ENCODE results near the gene EPHX1.

The EPHX1 gene

GRCh38 chr1:225815526-225816178, 5.7 kb downstream of the EPHX1 start:
- no peaks in the 10 kb centered on the region for H4K20me1 ChIP-seq (ENCODE audit: insufficient read depth, low read length, poor library complexity, severe bottlenecking)
- H3K4me3 ChIP-seq (ENCODE audit: low read length, poor library complexity, severe bottlenecking): no peak overlapping the region
- no peaks in the 10 kb centered on the region for H3K9me3 ChIP-seq (ENCODE audit: insufficient read depth, low read depth, low read length)
- H2AFZ ChIP-seq (ENCODE audit: low read length): no peak overlapping the region
- no peak overlapping the region for H3K9ac ChIP-seq (ENCODE audit: low read depth, low read length, poor library complexity, severe bottlenecking)
- no peaks in the 10 kb centered on the region for H3K9me2 ChIP-seq (replicated peaks; ENCODE audit: low read depth, low read length)
- H3K4me1 ChIP-seq (ENCODE audit: insufficient read depth, low read length, poor library complexity, severe bottlenecking): peaks cover 11% of the 10 kb centered on the region
- H3K79me2 ChIP-seq (ENCODE audit: insufficient read depth, low read length): no peaks in the 10 kb centered on the region
- no peaks in the 10 kb centered on the region for H3F3A ChIP-seq (ENCODE audit: low read depth)
- no peak for TF ChIP-seq EZH2phosphoT487 (IDR thresholded peaks at IDR 0.05; ENCODE audit: borderline replicate concordance)
- no peak for TF ChIP-seq CTCF (conservative IDR thresholded peaks at IDR 0.05; ENCODE audit: low read length)
- H3K4me2 ChIP-seq (ENCODE audit: low read depth, low read length, poor library complexity, severe bottlenecking): no peak overlapping the region
- H3K27me3 ChIP-seq (ENCODE audit: insufficient read depth, low read length, poor library complexity, severe bottlenecking): no peaks in the 10 kb centered on the region
- no peaks in the 10 kb centered on the region for H3K36me3 ChIP-seq (ENCODE audit: insufficient read depth, low read length)

DNA sequence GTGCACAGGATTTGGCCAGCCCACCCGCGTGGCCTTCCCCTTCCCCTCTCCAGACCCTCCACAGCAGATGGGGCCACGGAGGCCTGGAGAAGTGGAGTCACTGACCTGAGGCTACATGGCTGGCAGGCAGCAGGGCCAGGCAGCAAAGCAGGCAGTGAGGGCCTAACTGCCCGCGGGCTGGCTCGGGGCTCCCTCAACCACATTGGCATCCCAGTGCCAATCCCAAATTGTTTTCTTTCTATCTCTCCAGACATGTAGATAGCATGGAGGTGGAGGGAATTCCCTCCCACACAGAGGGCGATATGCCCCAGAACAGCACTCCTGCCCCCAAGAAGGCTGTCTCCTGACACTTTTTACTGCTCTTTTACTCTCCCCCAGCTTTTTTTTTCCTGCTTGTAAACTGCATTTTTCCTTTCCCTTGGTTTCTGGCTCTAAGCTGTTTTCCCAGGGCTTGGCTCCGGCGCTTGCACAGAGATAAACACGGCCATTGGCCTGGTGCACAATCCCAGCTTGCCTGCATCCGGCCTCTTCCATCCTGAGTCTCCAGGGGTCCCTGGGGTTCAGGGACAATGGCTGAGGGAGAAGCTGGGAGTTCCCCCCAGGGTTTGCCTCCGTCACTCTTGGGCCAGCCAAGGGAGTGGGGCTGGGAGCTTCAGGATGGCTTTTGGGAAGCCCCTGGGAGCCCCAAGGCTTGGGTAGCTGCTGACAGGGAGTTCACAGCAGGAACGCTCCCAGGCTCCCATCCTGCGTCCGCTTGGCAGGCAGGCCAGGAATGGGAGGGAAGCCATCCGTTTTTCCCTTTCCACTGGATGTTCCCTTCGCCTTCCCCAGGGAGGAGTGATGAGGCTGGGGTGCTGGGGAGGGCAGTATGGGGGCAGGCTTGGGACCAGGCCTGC, 7.0 kb downstream of the EPHX1 start:
- Histone ChIP-seq H3K4me2 (ENCODE audit: low read depth, low read length, poor library complexity, severe bottlenecking) (peak overlapping the region; percentile 22), H3K36me3 (ENCODE audit: insufficient read depth, low read length) (no peaks in the 10 kb centered on the region), H3K4me1 (ENCODE audit: insufficient read depth, low read length, poor library complexity, severe bottlenecking) (peaks cover 11% of the 10 kb centered on the region), H3K27me3 (ENCODE audit: insufficient read depth, low read length, poor library complexity, severe bottlenecking) (no peaks in the 10 kb centered on the region), H3F3A (ENCODE audit: low read depth) (no peaks in the 10 kb centered on the region), H2AFZ (ENCODE audit: low read length) (no peak overlapping the region), H4K20me1 (ENCODE audit: insufficient read depth, low read length, poor library complexity, severe bottlenecking) (no peaks in the 10 kb centered on the region), H3K9me3 (ENCODE audit: insufficient read depth, low read depth, low read length) (no peaks in the 10 kb centered on the region), H3K9ac (ENCODE audit: low read depth, low read length, poor library complexity, severe bottlenecking) (peak overlapping the region; percentile 31), H3K9me2 (replicated peaks; ENCODE audit: low read depth, low read length) (no peaks in the 10 kb centered on the region), H3K79me2 (ENCODE audit: insufficient read depth, low read length) (no peaks in the 10 kb centered on the region), H3K4me3 (ENCODE audit: low read length, poor library complexity, severe bottlenecking) (no peak overlapping the region)
- TF ChIP-seq EZH2phosphoT487 (IDR thresholded peaks at IDR 0.05; ENCODE audit: borderline replicate concordance) (no peak), CTCF (conservative IDR thresholded peaks at IDR 0.05; ENCODE audit: low read length) (no peak)

- Histone ChIP-seq H4K20me1 (ENCODE audit: insufficient read depth, low read length, poor library complexity, severe bottlenecking) (no peaks in the 10 kb centered on the region), H3K79me2 (ENCODE audit: insufficient read depth, low read length) (no peaks in the 10 kb centered on the region), H3K9ac (ENCODE audit: low read depth, low read length, poor library complexity, severe bottlenecking) (peak overlapping the region; percentile 31), H3K9me2 (replicated peaks; ENCODE audit: low read depth, low read length) (no peaks in the 10 kb centered on the region), H3K9me3 (ENCODE audit: insufficient read depth, low read depth, low read length) (no peaks in the 10 kb centered on the region), H3F3A (ENCODE audit: low read depth) (no peaks in the 10 kb centered on the region), H3K36me3 (ENCODE audit: insufficient read depth, low read length) (no peaks in the 10 kb centered on the region), H2AFZ (ENCODE audit: low read length) (peak overlapping the region; percentile 74; the same call in 1 of the 2 replicates), H3K27me3 (ENCODE audit: insufficient read depth, low read length, poor library complexity, severe bottlenecking) (no peaks in the 10 kb centered on the region), H3K4me1 (ENCODE audit: insufficient read depth, low read length, poor library complexity, severe bottlenecking) (peaks cover 11% of the 10 kb centered on the region), H3K4me2 (ENCODE audit: low read depth, low read length, poor library complexity, severe bottlenecking) (peak overlapping the region; percentile 22), H3K4me3 (ENCODE audit: low read length, poor library complexity, severe bottlenecking) (no peak overlapping the region)
- TF ChIP-seq CTCF (conservative IDR thresholded peaks at IDR 0.05; ENCODE audit: low read length) (no peak), EZH2phosphoT487 (IDR thresholded peaks at IDR 0.05; ENCODE audit: borderline replicate concordance) (no peak)
Observed at GRCh38 chr1:225817611-225818061, 7.7 kb downstream of the EPHX1 start.
